Osteoblast (primary cell): ENCODE measurements around the gene LGMN. TPM values are rescaled to one million over a fixed set of nuclear protein-coding genes. Genes with fewer than 3 reads are reported as not detected.

Experiments
- DNase-seq: peaks from one replicate; pipeline ENCODE4 v3.0.0; 2011; ENCODE audit warnings: low spot score, mixed read lengths; ENCODE audit not compliant: insufficient read length; ENCODE audit errors: missing footprints
- H2AFZ ChIP-seq: 2 replicates; pipeline ENCODE4 v1.6.0; 2011; ENCODE audit warnings: mild to moderate bottlenecking, low read length
- H3K27ac ChIP-seq: 2 replicates; pipeline ENCODE4 v1.5.1; 2011; ENCODE audit warnings: mild to moderate bottlenecking, low read depth, low read length, moderate library complexity
- H3K27me3 ChIP-seq: 2 replicates; pipeline ENCODE4 v1.6.0; 2012; ENCODE audit warnings: mild to moderate bottlenecking, control low read depth, inconsistent platforms, low read length, moderate library complexity; ENCODE audit not compliant: insufficient read depth
- H3K36me3 ChIP-seq: 2 replicates; pipeline ENCODE4 v1.5.1; 2011; ENCODE audit warnings: mild to moderate bottlenecking, low read length, control low read depth, moderate library complexity; ENCODE audit not compliant: insufficient read depth
- H3K4me1 ChIP-seq: 2 replicates; pipeline ENCODE4 v1.5.1; 2011; ENCODE audit warnings: mild to moderate bottlenecking, low read length, control low read depth, moderate library complexity; ENCODE audit not compliant: insufficient read depth
- H3K4me2 ChIP-seq: 2 replicates; pipeline ENCODE4 v1.6.0; 2011; ENCODE audit warnings: mild to moderate bottlenecking, low read length; ENCODE audit not compliant: insufficient read depth
- H3K4me3 ChIP-seq: fragments of 200-600 bp; sonication (generic); 3 replicates; pipeline ENCODE4 v1.5.1; 2012; ENCODE audit warnings: mild to moderate bottlenecking, low read length, inconsistent platforms; ENCODE audit not compliant: insufficient read depth
- H3K79me2 ChIP-seq: 2 replicates; pipeline ENCODE4 v1.6.0; 2012; ENCODE audit warnings: mild to moderate bottlenecking, low read length, control low read depth, inconsistent platforms; ENCODE audit not compliant: insufficient read depth
- H3K9me3 ChIP-seq: 2 replicates; pipeline ENCODE4 v1.5.1; 2011; ENCODE audit warnings: low read depth, low read length, control low read depth
- H4K20me1 ChIP-seq: 2 replicates; pipeline ENCODE4 v1.6.0; 2012; ENCODE audit warnings: mild to moderate bottlenecking, low read length, control low read depth; ENCODE audit not compliant: insufficient read depth
- total RNA-seq: library from RNA; depleted of rRNA; stranded (reverse); fragments of >200 nt; gene quantifications from 2 replicates; pipeline ENCODE4 v1.2.3, GENCODE V29; 2012
- TF ChIP-seq, protein P1 (sequence below): IDR thresholded peaks from 2 replicates; pipeline ENCODE4 v1.5.1; 2011; ENCODE audit warnings: mild to moderate bottlenecking, low read depth, low read length, moderate library complexity; ENCODE audit errors: extremely low read depth

The LGMN gene
- total RNA-seq, 1 donor: 89.4 TPM

DNA sequence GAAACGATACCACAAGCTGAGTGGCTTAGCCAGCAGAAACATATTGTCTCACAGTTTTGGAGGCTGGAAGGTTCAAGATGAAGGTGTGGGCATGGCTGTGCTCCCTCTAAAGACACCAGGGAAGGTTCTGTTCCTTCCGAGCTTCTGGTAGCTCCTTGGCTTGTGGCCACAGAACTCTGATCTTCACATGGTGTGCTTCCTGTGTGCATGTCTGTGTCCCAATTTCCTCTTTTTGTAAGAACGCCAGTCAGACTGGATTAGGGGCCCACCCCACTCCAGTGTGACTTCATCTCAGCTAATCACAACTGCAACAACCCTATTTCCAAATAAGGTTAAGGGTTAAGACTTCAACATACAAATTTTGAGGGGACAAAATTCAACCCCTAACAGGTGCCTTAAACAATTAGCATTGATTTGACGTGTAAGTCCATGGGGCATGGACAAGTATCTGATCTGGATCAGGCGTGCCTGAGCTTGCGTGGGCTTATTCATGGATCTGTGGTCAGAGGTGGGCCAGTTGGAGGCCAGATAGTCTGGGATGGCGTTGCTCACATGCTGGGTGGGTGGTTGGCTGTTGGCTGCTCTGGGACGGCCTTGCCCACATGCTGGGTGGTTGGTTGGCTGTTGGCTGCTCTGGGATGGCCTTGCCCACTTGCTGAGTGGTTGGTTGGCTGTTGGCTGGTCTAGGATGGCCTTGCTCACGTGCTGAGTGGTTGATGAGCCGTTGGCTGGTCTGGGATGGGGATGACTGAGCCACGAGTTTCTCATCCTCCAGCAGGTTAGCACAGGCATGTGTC is 88.5 kb downstream of the LGMN start:
- Histone ChIP-seq H3K79me2 (no peaks in the 10 kb centered on the region), H3K9me3 (no peaks in the 10 kb centered on the region), H4K20me1 (no peaks in the 10 kb centered on the region), H3K4me1 (no peaks in the 10 kb centered on the region), H3K4me2 (no peak overlapping the region), H3K27me3 (no peaks in the 10 kb centered on the region), H3K4me3 (no peak overlapping the region), H3K27ac (no peak overlapping the region), H3K36me3 (peaks cover 16% of the 10 kb centered on the region), H2AFZ (no peak overlapping the region)
- DNase-seq: no peak
- TF ChIP-seq, protein P1, sequence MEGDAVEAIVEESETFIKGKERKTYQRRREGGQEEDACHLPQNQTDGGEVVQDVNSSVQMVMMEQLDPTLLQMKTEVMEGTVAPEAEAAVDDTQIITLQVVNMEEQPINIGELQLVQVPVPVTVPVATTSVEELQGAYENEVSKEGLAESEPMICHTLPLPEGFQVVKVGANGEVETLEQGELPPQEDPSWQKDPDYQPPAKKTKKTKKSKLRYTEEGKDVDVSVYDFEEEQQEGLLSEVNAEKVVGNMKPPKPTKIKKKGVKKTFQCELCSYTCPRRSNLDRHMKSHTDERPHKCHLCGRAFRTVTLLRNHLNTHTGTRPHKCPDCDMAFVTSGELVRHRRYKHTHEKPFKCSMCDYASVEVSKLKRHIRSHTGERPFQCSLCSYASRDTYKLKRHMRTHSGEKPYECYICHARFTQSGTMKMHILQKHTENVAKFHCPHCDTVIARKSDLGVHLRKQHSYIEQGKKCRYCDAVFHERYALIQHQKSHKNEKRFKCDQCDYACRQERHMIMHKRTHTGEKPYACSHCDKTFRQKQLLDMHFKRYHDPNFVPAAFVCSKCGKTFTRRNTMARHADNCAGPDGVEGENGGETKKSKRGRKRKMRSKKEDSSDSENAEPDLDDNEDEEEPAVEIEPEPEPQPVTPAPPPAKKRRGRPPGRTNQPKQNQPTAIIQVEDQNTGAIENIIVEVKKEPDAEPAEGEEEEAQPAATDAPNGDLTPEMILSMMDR: no peak

DNA sequence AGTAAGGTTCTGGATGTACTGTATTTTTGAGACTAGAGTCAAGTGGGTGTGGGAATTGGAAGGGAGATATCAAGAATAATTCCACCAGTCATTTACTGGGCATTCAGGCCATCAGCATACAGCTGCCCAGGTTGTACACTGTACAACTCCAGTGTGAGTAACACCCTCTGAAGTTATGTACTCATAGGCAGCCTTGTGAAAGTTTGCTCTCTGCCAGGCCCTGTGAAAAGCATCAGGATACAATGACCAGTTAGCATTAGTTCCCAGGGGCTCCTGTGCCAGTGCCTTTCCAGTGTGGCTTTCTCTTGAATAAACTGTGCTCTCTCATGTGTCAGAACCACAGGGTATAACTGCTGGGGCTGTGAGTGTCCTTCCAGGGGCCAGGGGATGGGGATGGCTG is 89.7 kb downstream of the LGMN start:
- no peaks in the 10 kb centered on the region for H3K9me3 ChIP-seq
- peaks cover 16% of the 10 kb centered on the region for H3K36me3 ChIP-seq
- no peak overlapping the region for H3K4me3 ChIP-seq
- no peak overlapping the region for H3K4me2 ChIP-seq
- TF ChIP-seq, protein P1: no peak
- no peak for DNase-seq
- no peaks in the 10 kb centered on the region for H3K4me1 ChIP-seq
- no peaks in the 10 kb centered on the region for H3K27me3 ChIP-seq
- H4K20me1 ChIP-seq: no peaks in the 10 kb centered on the region
- no peak overlapping the region for H2AFZ ChIP-seq
- no peaks in the 10 kb centered on the region for H3K79me2 ChIP-seq
- no peak overlapping the region for H3K27ac ChIP-seq

DNA sequence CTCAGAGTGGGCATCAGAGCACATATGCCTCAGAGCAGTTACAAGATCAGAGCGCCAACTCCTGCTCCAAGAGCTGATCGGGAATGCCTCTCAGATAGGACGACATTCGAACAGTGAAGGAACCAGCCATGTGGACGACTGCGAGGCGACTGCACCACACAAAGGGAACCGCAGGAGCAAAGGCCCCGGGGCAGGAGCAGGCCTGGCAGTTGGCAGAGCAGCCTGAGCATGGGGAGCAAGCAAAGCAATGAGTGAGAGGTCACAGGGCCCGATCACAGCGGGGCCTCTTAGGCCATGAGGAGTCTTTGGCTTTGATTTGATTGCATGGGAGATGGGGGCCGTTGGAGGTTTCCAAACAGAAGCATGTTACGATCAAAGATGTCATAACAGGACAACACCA is 90.3 kb downstream of the LGMN start:
- H2AFZ ChIP-seq: no peak overlapping the region
- DNase-seq: no peak
- H3K9me3 ChIP-seq: no peaks in the 10 kb centered on the region
- H3K36me3 ChIP-seq: peaks cover 16% of the 10 kb centered on the region
- no peaks in the 10 kb centered on the region for H3K27me3 ChIP-seq
- H3K4me2 ChIP-seq: no peak overlapping the region
- no peaks in the 10 kb centered on the region for H3K4me1 ChIP-seq
- H3K27ac ChIP-seq: no peak overlapping the region
- no peaks in the 10 kb centered on the region for H4K20me1 ChIP-seq
- TF ChIP-seq, protein P1: no peak
- H3K4me3 ChIP-seq: no peak overlapping the region
- no peaks in the 10 kb centered on the region for H3K79me2 ChIP-seq

DNA sequence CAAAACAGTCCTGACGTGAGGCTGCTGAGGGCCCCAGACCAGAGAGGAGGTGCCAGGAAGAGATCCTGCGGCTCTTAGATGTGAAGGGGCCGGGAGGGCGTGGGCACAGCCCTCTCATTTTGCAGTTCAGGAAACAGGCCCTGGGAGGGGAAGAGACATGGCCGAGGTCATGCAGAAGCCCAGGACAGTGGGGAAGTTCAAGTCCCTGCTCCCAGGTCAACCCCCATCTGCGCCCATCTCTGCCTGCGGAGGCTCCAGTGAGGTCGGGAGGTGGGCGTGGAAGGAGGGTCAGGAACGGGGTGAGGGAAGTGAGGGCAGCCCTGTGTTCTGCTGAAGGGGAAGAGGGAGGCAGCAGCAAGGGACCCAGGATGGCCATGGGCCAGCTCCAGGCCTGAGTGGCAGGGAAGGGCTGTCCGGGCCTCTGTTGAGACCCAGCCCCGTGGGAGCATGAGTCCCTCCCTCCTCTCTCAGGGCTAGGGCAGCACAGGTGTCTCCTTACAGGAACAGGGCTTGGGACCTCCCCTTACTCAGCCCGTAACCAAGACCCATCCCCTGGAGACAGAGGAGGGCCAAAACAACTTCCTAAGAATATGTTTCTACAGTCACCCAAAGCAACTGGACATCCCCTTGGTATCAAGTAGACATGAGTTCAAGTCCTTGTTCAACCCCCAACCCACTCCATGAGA is 90.8 kb downstream of the LGMN start:
- Histone ChIP-seq H3K4me2 (no peak overlapping the region), H2AFZ (no peak overlapping the region), H4K20me1 (no peaks in the 10 kb centered on the region), H3K27me3 (no peaks in the 10 kb centered on the region), H3K9me3 (no peaks in the 10 kb centered on the region), H3K79me2 (no peaks in the 10 kb centered on the region), H3K4me3 (no peak overlapping the region), H3K36me3 (peaks cover 16% of the 10 kb centered on the region), H3K4me1 (no peaks in the 10 kb centered on the region), H3K27ac (no peak overlapping the region)
- TF ChIP-seq, protein P1: no peak
- DNase-seq: no peak
